ENCODE results near the gene KYNU.

DNA sequence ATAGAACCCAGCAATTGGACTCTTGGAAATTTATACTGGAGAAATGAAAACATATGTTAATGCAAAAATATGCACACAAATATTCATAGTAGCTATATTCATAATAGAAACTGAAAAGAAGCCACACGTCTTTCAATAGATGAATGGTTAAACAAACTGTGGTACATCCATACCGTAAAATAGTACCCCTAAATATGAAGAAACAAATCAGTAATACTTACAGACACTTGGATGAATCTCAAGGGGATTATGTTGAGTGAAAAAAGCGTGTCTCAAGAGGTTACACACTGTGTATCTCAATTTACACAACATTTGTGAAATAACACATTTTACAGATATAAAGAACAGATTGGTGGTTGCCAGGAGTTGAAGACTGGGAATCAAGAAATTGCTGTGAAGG is 190.6 kb downstream of the KYNU start:
- TF ChIP-seq, protein P1, sequence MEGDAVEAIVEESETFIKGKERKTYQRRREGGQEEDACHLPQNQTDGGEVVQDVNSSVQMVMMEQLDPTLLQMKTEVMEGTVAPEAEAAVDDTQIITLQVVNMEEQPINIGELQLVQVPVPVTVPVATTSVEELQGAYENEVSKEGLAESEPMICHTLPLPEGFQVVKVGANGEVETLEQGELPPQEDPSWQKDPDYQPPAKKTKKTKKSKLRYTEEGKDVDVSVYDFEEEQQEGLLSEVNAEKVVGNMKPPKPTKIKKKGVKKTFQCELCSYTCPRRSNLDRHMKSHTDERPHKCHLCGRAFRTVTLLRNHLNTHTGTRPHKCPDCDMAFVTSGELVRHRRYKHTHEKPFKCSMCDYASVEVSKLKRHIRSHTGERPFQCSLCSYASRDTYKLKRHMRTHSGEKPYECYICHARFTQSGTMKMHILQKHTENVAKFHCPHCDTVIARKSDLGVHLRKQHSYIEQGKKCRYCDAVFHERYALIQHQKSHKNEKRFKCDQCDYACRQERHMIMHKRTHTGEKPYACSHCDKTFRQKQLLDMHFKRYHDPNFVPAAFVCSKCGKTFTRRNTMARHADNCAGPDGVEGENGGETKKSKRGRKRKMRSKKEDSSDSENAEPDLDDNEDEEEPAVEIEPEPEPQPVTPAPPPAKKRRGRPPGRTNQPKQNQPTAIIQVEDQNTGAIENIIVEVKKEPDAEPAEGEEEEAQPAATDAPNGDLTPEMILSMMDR (conservative IDR thresholded peaks at IDR 0.05 in 1 of 2, IDR thresholded peaks at IDR 0.05 in 1 of 2; ENCODE audit: low read depth in 1 of 2, low read length in 2 of 2): no peak
- no peak for TF ChIP-seq EZH2 (IDR thresholded peaks at IDR 0.05; ENCODE audit: low read length, missing control alignments)

All from fibroblast of lung (primary cell).